ENCODE data around the gene MMADHC. TPM values are rescaled to one million over a fixed set of nuclear protein-coding genes. Genes with fewer than 3 reads are reported as not detected.

The MMADHC gene
- total RNA-seq, 1 donor from 2014 or later = 69.6 TPM

GRCh38 chr2:149586063-149586462, 1.5 kb downstream of the MMADHC start:
- ChIA-PET CTCF (interaction anchor here (1.5 to 1.6 kb wide), 3 partner anchors 25 to 1653 kb away, joined by 4 to 9 read pairs (median 8); no protein-coding TSS in a partner anchor), POLR2A (interaction anchor here (1.2 to 1.9 kb wide), 3 partner anchors 13 to 1703 kb away, joined by 6 to 13 read pairs (median 6); partner anchors contain the start of gene NMI)
- no peak for TF ChIP-seq CTCF (IDR thresholded peaks at IDR 0.05)
- ATAC-seq (ENCODE audit: low read depth) = no peak
- no peaks in the 10 kb centered on the region for H3K9me3 Mint-ChIP-seq
- H3K4me3 Mint-ChIP-seq = peak overlapping the region; percentile 74
- peak overlapping the region; percentile 4 for H3K27ac Mint-ChIP-seq
- peaks cover 45% of the 10 kb centered on the region for H3K36me3 Mint-ChIP-seq (ENCODE audit: low read depth)
- H3K27me3 Mint-ChIP-seq = peaks cover 6% of the 10 kb centered on the region
- no peak for DNase-seq
- intact Hi-C loops (cut with micrococcal nuclease) = loop anchor here (2.0 to 5.0 kb wide), 2 partner anchors 941 to 1744 kb away; partner anchors contain the start of gene EPC2
- H3K4me1 Mint-ChIP-seq = peaks cover 54% of the 10 kb centered on the region

- Mint-ChIP-seq H3K4me1 (peaks cover 57% of the 10 kb centered on the region), H3K4me3 (no peak overlapping the region), H3K27ac (no peak overlapping the region), H3K27me3 (peaks cover 6% of the 10 kb centered on the region), H3K9me3 (no peaks in the 10 kb centered on the region), H3K36me3 (ENCODE audit: low read depth) (peaks cover 50% of the 10 kb centered on the region)
- DNase-seq = no peak
- POLR2A ChIA-PET = interaction anchor here (0.7 kb wide), 1 partner anchor 925 kb away, joined by 3 read pairs; no protein-coding TSS in a partner anchor
- no peak for TF ChIP-seq CTCF (IDR thresholded peaks at IDR 0.05)
- ATAC-seq (ENCODE audit: low read depth) = no peak
- CTCF ChIA-PET = interaction anchor here (1.5 kb wide), 1 partner anchor 568 kb away, joined by 4 read pairs; no protein-coding TSS in a partner anchor
- intact Hi-C loops (cut with micrococcal nuclease) = loop anchor here (5.0 kb wide), 1 partner anchor 1743 kb away; no protein-coding TSS in a partner anchor
Observed at GRCh38 chr2:149585166-149585885, 2.2 kb downstream of the MMADHC start.

- no peaks in the 10 kb centered on the region for H3K27me3 Mint-ChIP-seq
- no peak for ATAC-seq (ENCODE audit: low read depth)
- no peaks in the 10 kb centered on the region for H3K9me3 Mint-ChIP-seq
- no peak overlapping the region for H3K27ac Mint-ChIP-seq
- H3K4me3 Mint-ChIP-seq = no peak overlapping the region
- no peak for DNase-seq
- POLR2A ChIA-PET = no interaction called here
- TF ChIP-seq CTCF (IDR thresholded peaks at IDR 0.05) = no peak
- H3K4me1 Mint-ChIP-seq = peaks cover 44% of the 10 kb centered on the region
- CTCF ChIA-PET = no interaction called here
- H3K36me3 Mint-ChIP-seq (ENCODE audit: low read depth) = peaks cover 72% of the 10 kb centered on the region
- intact Hi-C loops (cut with micrococcal nuclease) = no loop called here
Observed at GRCh38 chr2:149579972-149580882, 7.3 kb downstream of the MMADHC start.

- CTCF ChIA-PET = no interaction called here
Observed at GRCh38 chr2:149577269-149577668, 10.3 kb downstream of the MMADHC start.

More at GRCh38 chr2:149577269-149577668, 10.3 kb downstream of the MMADHC start:
- TF ChIP-seq CTCF (IDR thresholded peaks at IDR 0.05) = no peak
- no peak for DNase-seq
- Mint-ChIP-seq H3K36me3 (ENCODE audit: low read depth) (peaks cover 75% of the 10 kb centered on the region), H3K27me3 (no peaks in the 10 kb centered on the region), H3K27ac (no peak overlapping the region), H3K9me3 (no peaks in the 10 kb centered on the region), H3K4me3 (no peak overlapping the region), H3K4me1 (peaks cover 19% of the 10 kb centered on the region)
- intact Hi-C loops (cut with micrococcal nuclease) = no loop called here
- no peak for ATAC-seq (ENCODE audit: low read depth)
- POLR2A ChIA-PET = interaction anchor here (1.6 kb wide), 1 partner anchor 10 kb away, joined by 6 read pairs; the partner anchor contains the start of gene MMADHC
